H1 (cell line): ENCODE results near the gene PSKH1. TPM values are rescaled to one million over a fixed set of nuclear protein-coding genes. Genes with fewer than 3 reads are reported as not detected.

Experiments used
- ATF2 ChIP-seq: IDR thresholded peaks from 2 replicates; pipeline ENCODE4 v1.6.1; 2012; ENCODE audit warnings: low read length, inconsistent platforms
- BRCA1 ChIP-seq: IDR thresholded peaks from 2 replicates; pipeline ENCODE4 v1.6.1; 2012; ENCODE audit warnings: low read depth, low read length, improper control_type of control experiment
- CHD7 ChIP-seq: fragments of 300-600 bp; sonication (generic); IDR thresholded peaks from 2 replicates; pipeline ENCODE4 v1.7.1; 2012; ENCODE audit warnings: low read length, moderate library complexity, mild to moderate bottlenecking, inconsistent platforms; ENCODE audit not compliant: insufficient replicate concordance
- CREB1 ChIP-seq: IDR thresholded peaks from 2 replicates; pipeline ENCODE4 v1.6.1; 2012; ENCODE audit warnings: inconsistent platforms
- EGR1 ChIP-seq: IDR thresholded peaks from 2 replicates; pipeline ENCODE4 v1.6.1; 2011; ENCODE audit warnings: low read depth, low read length, borderline replicate concordance
- FOSL1 ChIP-seq: IDR thresholded peaks from 2 replicates; pipeline ENCODE4 v1.6.1; 2011; ENCODE audit warnings: mild to moderate bottlenecking, low read depth, low read length, moderate library complexity; ENCODE audit not compliant: insufficient read depth
- PHF8 ChIP-seq: fragments of 200-600 bp; sonication (generic); conservative IDR thresholded peaks from 2 replicates; pipeline ENCODE4 v1.7.1; 2012; ENCODE audit warnings: low read depth, mild to moderate bottlenecking, inconsistent platforms, low read length, moderate library complexity
- POU5F1 ChIP-seq: IDR thresholded peaks from 2 replicates; pipeline ENCODE4 v1.6.1; 2011; ENCODE audit warnings: low read depth, mild to moderate bottlenecking, low read length, moderate library complexity
- TBP ChIP-seq: IDR thresholded peaks from 2 replicates; pipeline ENCODE4 v1.6.1; 2011; ENCODE audit warnings: low read depth, low read length, improper control_type of control experiment
- polyA plus RNA-seq, 7 experiments: library from polyadenylated mRNA; depleted of rRNA in 3 of 7; stranded (reverse) in 5 of 7; unstranded in 2 of 7; fragments of >200 nt in 5 of 7; fragments of 200-250 nt in 2 of 7; gene quantifications; 1 replicate in 5 of 7; 2 replicates in 1 of 7; 4 replicates in 1 of 7; pipeline versions ENCODE4 v1.2.1 to v1.2.3, GENCODE V29; 2011 to 2013; ENCODE audit warnings: missing spikeins in 2 of 7, mixed read lengths in 2 of 7
- total RNA-seq: library from RNA; stranded (reverse); fragmentation: NEBNext Ultra II Directional; extraction: Animal tissue kit (Norgen Biotek cat#: 25700); gene quantifications from 2 replicates; pipeline ENCODE4 v1.2.1, GENCODE V29; 2021

The PSKH1 gene
- total and polyA plus RNA-seq, 2 of the 8 experiments (the other 6 are each of a cell fraction or from before 2014, with no cell fraction given) = 24.8 to 51.0 TPM

GRCh38 chr16:67882374-67883145 is 10.5 kb upstream of the PSKH1 start (continued):
- TF ChIP-seq CHD7 (no peak), BRCA1 (no peak), CREB1 (no peak), PHF8 (no peak), FOSL1 (no peak), ATF2 (no peak), TBP (no peak), EGR1 (no peak), POU5F1 (no peak)
